GM12801 (cell line): ENCODE results near the gene CA10.
A peak's percentile ranks its signal among the peaks of the same experiment; 100 is the strongest.

Experiments used
- CTCF ChIP-seq: IDR thresholded peaks from one replicate; pipeline ENCODE4 v1.5.1; 2011; ENCODE audit warnings: control low read depth; ENCODE audit not compliant: insufficient read length; ENCODE audit errors: extremely low read depth

The CA10 gene

GRCh38 chr17:51769231-51769630 is 389.3 kb downstream of the CA10 start:
- no peak for TF ChIP-seq CTCF

GRCh38 chr17:51768706-51769105 is 389.8 kb downstream of the CA10 start:
- no peak for TF ChIP-seq CTCF

- no peak for TF ChIP-seq CTCF
These were observed 391.2 kb downstream of the CA10 start for GRCh38 chr17:51767287-51767686.

- no peak for TF ChIP-seq CTCF
These were observed 393.0 kb downstream of the CA10 start for GRCh38 chr17:51765282-51766135.

GRCh38 chr17:51764387-51764971 is 394.0 kb downstream of the CA10 start:
- peak; percentile 55 for TF ChIP-seq CTCF

GRCh38 chr17:51763058-51763457 is 395.5 kb downstream of the CA10 start:
- TF ChIP-seq CTCF = no peak

- TF ChIP-seq CTCF = no peak
These were observed 397.4 kb downstream of the CA10 start for GRCh38 chr17:51761105-51761504.
